Measurements from ENCODE around the gene E2F4. TPM values are rescaled to one million over a fixed set of nuclear protein-coding genes. Genes with fewer than 3 reads are reported as not detected.

Gene E2F4
- total and polyA plus RNA-seq, 8 donors = 45.7 to 81.4 (median 53.9) TPM

- DNase-seq (peak in 1 of 4 donors; percentile 68), ATAC-seq (no peak)
- H3K36me3 ChIP-seq = no peaks in the 10 kb centered on the region
- no peak overlapping the region for H3K27ac ChIP-seq
- peaks cover 0 to 30% of the 10 kb centered on the region in 2 donors for H3K27me3 ChIP-seq
- TF ChIP-seq CTCF (IDR thresholded peaks at IDR 0.05) = no peak
- H3K9me3 ChIP-seq = no peaks in the 10 kb centered on the region
- H3K4me1 ChIP-seq = peaks cover 29 to 63% of the 10 kb centered on the region in 2 donors
- H3K4me3 ChIP-seq = no peak overlapping the region
- intact Hi-C loops (cut with DNase I) = loop anchor here in 1 of 2 donors (10.0 kb wide), 1 partner anchor 205 kb away; no protein-coding TSS in a partner anchor
Observed at GRCh38 chr16:67180166-67180565, 11.8 kb upstream of the E2F4 start.

- H3K36me3 ChIP-seq = no peaks in the 10 kb centered on the region
- H3K27me3 ChIP-seq = peaks cover 0 to 26% of the 10 kb centered on the region in 2 donors
- no peak overlapping the region for H3K4me3 ChIP-seq
- intact Hi-C loops (cut with DNase I) = loop anchor here in 1 of 2 donors (10.0 kb wide), 1 partner anchor 207 kb away; no protein-coding TSS in a partner anchor
- peak overlapping the region in 1 of 2 donors; percentile 4 for H3K27ac ChIP-seq
- no peak for TF ChIP-seq CTCF (IDR thresholded peaks at IDR 0.05)
- no peaks in the 10 kb centered on the region for H3K9me3 ChIP-seq
- H3K4me1 ChIP-seq = peaks cover 33 to 72% of the 10 kb centered on the region in 2 donors
- DNase-seq (peak in 1 of 4 donors; percentile 15), ATAC-seq (no peak)
Observed at GRCh38 chr16:67181346-67181745, 10.6 kb upstream of the E2F4 start.

- ATAC-seq = no peak
- no peak for DNase-seq
- Histone ChIP-seq H3K27me3 (peaks cover 0 to 23% of the 10 kb centered on the region in 2 donors), H3K4me1 (peaks cover 33 to 70% of the 10 kb centered on the region in 2 donors), H3K27ac (no peak overlapping the region), H3K36me3 (no peaks in the 10 kb centered on the region), H3K4me3 (peak overlapping the region in 1 of 2 donors; percentile 81), H3K9me3 (no peaks in the 10 kb centered on the region)
- intact Hi-C loops (cut with DNase I) = loop anchor here in 1 of 2 donors (10.0 kb wide), 1 partner anchor 207 kb away; no protein-coding TSS in a partner anchor
- TF ChIP-seq CTCF (IDR thresholded peaks at IDR 0.05) = no peak
Observed at GRCh38 chr16:67182288-67182687, 9.7 kb upstream of the E2F4 start.

GRCh38 chr16:67183284-67183626 is 8.7 kb upstream of the E2F4 start:
- Histone ChIP-seq H3K4me1 (peaks cover 29 to 61% of the 10 kb centered on the region in 2 donors), H3K27me3 (peaks cover 0 to 14% of the 10 kb centered on the region in 2 donors), H3K36me3 (no peaks in the 10 kb centered on the region), H3K4me3 (peak overlapping the region; percentile 61 to 81), H3K27ac (peak overlapping the region; percentile 97 to 98), H3K9me3 (no peaks in the 10 kb centered on the region)
- intact Hi-C loops (cut with DNase I) = loop anchor here in 1 of 2 donors (10.0 kb wide), 1 partner anchor 208 kb away; no protein-coding TSS in a partner anchor
- ATAC-seq = no peak
- peak in 1 of 4 donors; percentile 66 for DNase-seq
- TF ChIP-seq CTCF (IDR thresholded peaks at IDR 0.05) = no peak

- peak; percentile 94 for ATAC-seq
Observed at GRCh38 chr16:67183627-67184452, 8.1 kb upstream of the E2F4 start, which contains the start of gene MATCAP1. Gene MATCAP1 (minus strand): TSS chr16:67183963. CDS start chr16:67180610, 3,353 bp downstream.

More at GRCh38 chr16:67183627-67184452, 8.1 kb upstream of the E2F4 start, which contains the start of gene MATCAP1:
- Histone ChIP-seq H3K27ac (peak within 1 kb of the TSS; percentile 97 to 98), H3K36me3 (no peaks in the 10 kb centered on the region), H3K4me3 (peak within 1 kb of the TSS; percentile 61 to 81), H3K9me3 (no peaks in the 10 kb centered on the region), H3K4me1 (peaks cover 23 to 57% of the 10 kb centered on the region in 2 donors), H3K27me3 (peaks cover 0 to 11% of the 10 kb centered on the region in 2 donors)
- DNase-seq = peak; percentile 95 to 97 (median 96)
- peak in 1 of 2 donors; percentile 14 for TF ChIP-seq CTCF (IDR thresholded peaks at IDR 0.05)
- intact Hi-C loops (cut with DNase I) = loop anchor here in 1 of 2 donors (10.0 kb wide), 1 partner anchor 209 kb away; no protein-coding TSS in a partner anchor
